CD14-positive monocyte (primary cell): Measurements from ENCODE around the gene ACSS1. TPM values are rescaled to one million over a fixed set of nuclear protein-coding genes. Genes with fewer than 3 reads are reported as not detected.

Experiments used
- DNase-seq, 3 donors: peaks; one replicate each; pipeline ENCODE4 v3.0.0-alpha.2; 2011 to 2022
- H2AFZ ChIP-seq: 2 replicates; pipeline ENCODE4 v1.6.0; 2012; ENCODE audit warnings: mild to moderate bottlenecking, low read depth, low read length, inconsistent platforms; ENCODE audit not compliant: insufficient read depth, poor library complexity, severe bottlenecking
- H3K27ac ChIP-seq, 2 donors: 1 replicate in 1 of 2; 2 replicates in 1 of 2; pipeline ENCODE4 v1.5.1; 2012 to 2013; ENCODE audit warnings: low read length in 2 of 2, control low read depth in 1 of 2, inconsistent platforms in 1 of 2, low read depth in 1 of 2, mild to moderate bottlenecking in 1 of 2
- H3K27me3 ChIP-seq, 2 donors: one replicate each; pipeline versions ENCODE4 v1.6.0 to v1.6.1; 2011 to 2013; ENCODE audit warnings: low read length in 2 of 2; ENCODE audit not compliant: control insufficient read depth in 2 of 2, insufficient read depth in 2 of 2
- H3K36me3 ChIP-seq, 2 donors: replicated peaks in 1 of 2; 1 replicate in 1 of 2; 2 replicates in 1 of 2; pipeline versions ENCODE4 v1.5.1 to v1.6.1; 2012 to 2013; ENCODE audit warnings: low read length in 2 of 2, control low read depth in 1 of 2, inconsistent platforms in 1 of 2, mild to moderate bottlenecking in 1 of 2; ENCODE audit not compliant: insufficient read depth in 2 of 2, control insufficient read depth in 1 of 2
- H3K4me1 ChIP-seq, 2 donors: 1 replicate in 1 of 2; 2 replicates in 1 of 2; pipeline versions ENCODE4 v1.5.1 to v1.6.1; 2012 to 2013; ENCODE audit warnings: low read length in 2 of 2, control low read depth in 1 of 2, inconsistent platforms in 1 of 2, mild to moderate bottlenecking in 1 of 2, moderate library complexity in 1 of 2; ENCODE audit not compliant: insufficient read depth in 2 of 2, control insufficient read depth in 1 of 2
- H3K4me2 ChIP-seq: replicated peaks from 2 replicates; pipeline ENCODE3; 2012; ENCODE audit warnings: low read length, moderate library complexity, mild to moderate bottlenecking; ENCODE audit not compliant: poor library complexity, severe bottlenecking; ENCODE audit errors: extremely low read depth
- H3K4me3 ChIP-seq, 3 experiments: fragments of 200-600 bp in 1 of 3; sonication (generic) in 1 of 3; replicated peaks in 1 of 3; 1 replicate in 2 of 3; 2 replicates in 1 of 3; pipeline ENCODE4 v1.5.1; 2011 to 2013; ENCODE audit warnings: low read length in 3 of 3, mild to moderate bottlenecking in 3 of 3, control low read depth in 2 of 3, low read depth in 2 of 3, inconsistent platforms in 1 of 3, moderate library complexity in 1 of 3
- H3K79me2 ChIP-seq: 2 replicates; pipeline ENCODE4 v1.6.0; 2012; ENCODE audit warnings: mild to moderate bottlenecking, control low read depth, inconsistent platforms, low read length, moderate library complexity; ENCODE audit not compliant: insufficient read depth
- H3K9ac ChIP-seq: 2 replicates; pipeline ENCODE4 v1.6.0; 2017; ENCODE audit warnings: low read length, mild to moderate bottlenecking; ENCODE audit not compliant: insufficient read depth, poor library complexity, severe bottlenecking
- H3K9me3 ChIP-seq, 2 donors: replicated peaks in 1 of 2; 1 replicate in 1 of 2; 2 replicates in 1 of 2; pipeline versions ENCODE4 v1.5.1 to v1.6.1; 2012 to 2013; ENCODE audit warnings: low read length in 2 of 2, control low read depth in 1 of 2; ENCODE audit not compliant: control insufficient read depth in 1 of 2, insufficient read depth in 1 of 2
- H4K20me1 ChIP-seq: 2 replicates; pipeline ENCODE4 v1.6.0; 2012; ENCODE audit warnings: mild to moderate bottlenecking, low read length, control low read depth, moderate library complexity; ENCODE audit not compliant: insufficient read depth
- H3K27ac Mint-ChIP-seq, 7 donors: one replicate each; pipeline ENCODE4 v1.8.0; 2020; ENCODE audit warnings: mild to moderate bottlenecking in 7 of 7, mixed read lengths in 7 of 7, moderate library complexity in 6 of 7, inconsistent platforms in 2 of 7
- H3K27me3 Mint-ChIP-seq, 3 donors: one replicate each; pipeline ENCODE4 v1.8.0; 2021 to 2022; ENCODE audit warnings: low read depth in 3 of 3, mild to moderate bottlenecking in 3 of 3, mixed read lengths in 3 of 3, moderate library complexity in 3 of 3, inconsistent platforms in 1 of 3
- H3K36me3 Mint-ChIP-seq, 2 donors: one replicate each; pipeline ENCODE4 v1.8.0; 2020; ENCODE audit warnings: mixed read lengths in 2 of 2, inconsistent platforms in 1 of 2, mild to moderate bottlenecking in 1 of 2
- H3K4me1 Mint-ChIP-seq: one replicate; pipeline ENCODE4 v1.8.0; 2020; ENCODE audit warnings: mild to moderate bottlenecking, mixed read lengths
- H3K4me3 Mint-ChIP-seq, 2 donors: one replicate each; pipeline ENCODE4 v1.8.0; 2020; ENCODE audit warnings: mild to moderate bottlenecking in 2 of 2, mixed read lengths in 2 of 2, moderate library complexity in 1 of 2
- H3K9me3 Mint-ChIP-seq, 7 donors: one replicate each; pipeline ENCODE4 v1.8.0; 2020 to 2022; ENCODE audit warnings: mixed read lengths in 7 of 7, mild to moderate bottlenecking in 6 of 7, moderate library complexity in 6 of 7, inconsistent platforms in 2 of 7
- CTCF ChIP-seq: fragments of 200-600 bp; IDR thresholded peaks from one replicate; pipeline ENCODE4 v1.8.0; 2022; ENCODE audit warnings: antibody characterized with exemption, mild to moderate bottlenecking
- WGBS: methylation state at CpG from one replicate; pipeline ENCODE4 v1.1.5; 2013; ENCODE audit warnings: missing lambda C conversion rate; ENCODE audit not compliant: insufficient coverage; 5-methylcytosine and 5-hydroxymethylcytosine counted together
- intact Hi-C, 2 donors: fragments of 100-400 bp; cut with micrococcal nuclease; formaldehyde crosslinking; loops; one replicate each; pipeline versions ENCODE4 v1.15.0 to v1.15.1; 2023
- polyA plus RNA-seq, 3 donors: library from polyadenylated mRNA; depleted of rRNA in 1 of 3; unstranded in 2 of 3; stranded (reverse) in 1 of 3; fragments of 300-500 nt in 2 of 3; fragments of >200 nt in 1 of 3; fragmentation: Illumina TruSeq in 2 of 3; gene quantifications; 1 replicate in 2 of 3; 2 replicates in 1 of 3; pipeline ENCODE4 v1.2.3, GENCODE V29; 2012 to 2021

Gene ACSS1
- polyA plus RNA-seq, 3 donors, result 26.6 to 32.0 (median 27.6) TPM

DNA sequence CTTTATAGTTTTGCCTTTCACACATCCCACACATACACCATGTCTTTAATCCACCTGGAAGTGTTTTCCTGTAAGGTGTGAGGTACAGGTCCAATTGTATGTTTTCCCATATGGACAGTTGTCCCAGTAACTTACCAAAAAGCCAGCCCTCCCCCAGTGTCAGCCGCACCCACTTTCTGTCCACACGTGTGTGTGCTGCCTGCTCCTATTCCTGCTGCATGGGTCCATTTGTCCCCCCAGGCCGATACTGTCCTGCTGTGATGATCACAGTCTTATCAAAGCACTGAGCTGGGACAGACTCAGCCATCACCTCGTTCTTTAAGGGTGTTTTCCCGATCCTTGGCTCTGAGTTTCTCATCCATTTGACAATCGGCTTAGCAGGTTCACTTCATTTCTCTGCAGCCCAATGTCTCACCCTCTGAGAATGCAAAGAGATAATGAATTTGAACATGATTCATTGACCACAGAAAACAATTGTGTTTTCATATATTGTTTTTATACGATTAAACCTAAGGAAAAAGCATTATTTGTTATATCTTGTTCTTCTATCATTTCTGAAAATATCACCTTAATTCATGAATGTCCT lies 14.4 kb upstream of the ACSS1 start:
- H3K9me3 Mint-ChIP-seq, result peaks cover 0 to 2% (median 0%) of the 10 kb centered on the region in 7 donors
- Histone ChIP-seq H3K4me3 (no peak overlapping the region), H2AFZ (no peak overlapping the region), H3K4me2 (no peak overlapping the region), H3K36me3 (no peaks in the 10 kb centered on the region), H4K20me1 (no peaks in the 10 kb centered on the region), H3K9ac (no peak overlapping the region), H3K79me2 (no peaks in the 10 kb centered on the region), H3K4me1 (peaks cover 4 to 6% of the 10 kb centered on the region in 2 donors), H3K9me3 (no peaks in the 10 kb centered on the region), H3K27ac (no peak overlapping the region), H3K27me3 (peaks cover 29 to 57% of the 10 kb centered on the region in 2 donors)
- intact Hi-C loops, result no loop called here
- H3K27me3 Mint-ChIP-seq, result peaks cover 34 to 54% (median 37%) of the 10 kb centered on the region in 3 donors
- H3K27ac Mint-ChIP-seq, result no peak overlapping the region
- 63% methylated on average over 5 of the region's 7 CpGs for WGBS
- peaks cover 6% of the 10 kb centered on the region for H3K4me1 Mint-ChIP-seq
- H3K4me3 Mint-ChIP-seq, result no peak overlapping the region
- peaks cover 0 to 2% of the 10 kb centered on the region in 2 donors for H3K36me3 Mint-ChIP-seq
- DNase-seq, result no peak
- TF ChIP-seq CTCF, result no peak

- Histone ChIP-seq H3K27me3 (peaks cover 23 to 51% of the 10 kb centered on the region in 2 donors), H3K79me2 (no peaks in the 10 kb centered on the region), H4K20me1 (no peaks in the 10 kb centered on the region), H3K4me3 (no peak overlapping the region), H3K36me3 (no peaks in the 10 kb centered on the region), H3K9me3 (no peaks in the 10 kb centered on the region), H3K4me1 (peaks cover 0 to under 1% of the 10 kb centered on the region in 2 donors), H3K9ac (no peak overlapping the region), H3K4me2 (no peak overlapping the region), H2AFZ (no peak overlapping the region), H3K27ac (no peak overlapping the region)
- Mint-ChIP-seq H3K9me3 (peaks cover 0 to 2% (median 0%) of the 10 kb centered on the region in 7 donors), H3K4me3 (peak overlapping the region in 1 of 2 donors; percentile 49), H3K27ac (no peak overlapping the region), H3K36me3 (no peaks in the 10 kb centered on the region), H3K4me1 (peaks cover under 1% of the 10 kb centered on the region), H3K27me3 (peaks cover 30 to 48% (median 31%) of the 10 kb centered on the region in 3 donors)
- no peak for TF ChIP-seq CTCF
- intact Hi-C loops, result no loop called here
- DNase-seq, result no peak
- WGBS, result 42% methylated on average over 1 of the region's 4 CpGs
Measured at GRCh38 chr20:25071734-25072133, 13.8 kb upstream of the ACSS1 start.
